Tongue (tissue), 2 donors: ENCODE results near the gene ATXN7L2. TPM values are rescaled to one million over a fixed set of nuclear protein-coding genes. Genes with fewer than 3 reads are reported as not detected.
A peak's percentile ranks its signal among the peaks of the same experiment; 100 is the strongest.
"Not testable (repeated sequence)": the region's sequence is repeated elsewhere in the genome, so short reads cannot be mapped to it uniquely, and the experiment has no call there.

ENCODE experiments used
- DNase-seq: peaks from one replicate; pipeline ENCODE4 v3.0.0-alpha.2; 2015
- total RNA-seq: library from RNA; depleted of rRNA; stranded (reverse); fragments of >200 nt; gene quantifications from one replicate; pipeline ENCODE4 v1.2.3, GENCODE V29; 2014

Gene ATXN7L2, protein sequence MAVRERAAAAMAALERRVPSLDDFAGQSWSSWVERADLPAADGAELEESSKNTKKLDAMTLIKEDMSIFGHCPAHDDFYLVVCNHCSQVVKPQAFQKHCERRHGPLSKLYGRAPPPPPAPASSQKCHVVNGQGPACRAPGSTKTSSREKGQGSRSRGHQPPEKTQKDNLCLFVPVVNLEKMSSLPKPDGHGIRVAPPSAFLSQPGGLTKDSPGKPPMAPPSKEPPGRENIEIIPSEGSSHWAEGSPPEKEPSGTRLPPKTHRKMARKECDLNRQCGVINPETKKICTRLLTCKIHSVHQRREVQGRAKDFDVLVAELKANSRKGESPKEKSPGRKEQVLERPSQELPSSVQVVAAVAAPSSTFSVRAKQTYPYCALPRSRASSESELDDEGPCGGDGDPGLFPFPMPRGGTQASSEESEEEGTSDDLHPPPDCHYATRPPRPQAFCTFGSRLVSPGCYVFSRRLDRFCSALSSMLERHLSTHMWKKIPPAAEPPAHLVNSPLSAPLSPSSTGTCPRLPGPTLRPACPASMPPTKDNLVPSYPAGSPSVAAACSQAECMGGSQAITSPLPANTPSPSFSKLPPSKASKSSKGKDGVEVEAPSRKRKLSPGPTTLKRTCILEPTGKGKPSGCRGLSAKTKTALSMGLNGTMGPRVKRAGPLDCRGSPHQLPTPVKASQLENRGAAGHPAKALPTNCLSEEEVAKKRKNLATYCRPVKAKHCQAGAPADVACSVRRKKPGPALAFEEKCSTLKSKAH
- 2.2 TPM for total RNA-seq

GRCh38 chr1:109483672-109484518 lies at the start of gene ATXN7L2:
ATXN7L2 (plus strand) TSS chr1:109483905; CDS start chr1:109483954, 49 bp downstream.
- DNase-seq = peak; percentile 97

DNA sequence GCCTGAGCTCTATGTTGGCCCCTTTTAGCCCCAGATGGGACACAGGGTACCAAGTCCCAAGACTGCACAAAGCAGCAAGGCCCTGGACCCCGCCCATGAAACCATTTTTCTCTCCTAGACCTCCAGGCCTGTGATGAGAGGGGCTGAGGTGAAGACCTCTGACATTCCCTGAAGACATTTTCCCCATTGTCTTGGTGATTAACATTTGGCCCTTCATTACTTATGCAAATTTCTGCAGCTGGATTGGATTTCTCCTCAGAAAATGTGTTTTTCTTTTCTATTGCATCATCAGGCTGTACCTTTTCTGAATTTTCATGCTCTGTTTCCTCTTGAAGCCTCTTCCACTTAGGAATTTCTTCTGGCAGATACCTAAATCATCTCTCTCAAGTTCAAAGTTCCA lies 49.2 kb upstream of the ATXN7L2 start:
- DNase-seq = no peak

DNA sequence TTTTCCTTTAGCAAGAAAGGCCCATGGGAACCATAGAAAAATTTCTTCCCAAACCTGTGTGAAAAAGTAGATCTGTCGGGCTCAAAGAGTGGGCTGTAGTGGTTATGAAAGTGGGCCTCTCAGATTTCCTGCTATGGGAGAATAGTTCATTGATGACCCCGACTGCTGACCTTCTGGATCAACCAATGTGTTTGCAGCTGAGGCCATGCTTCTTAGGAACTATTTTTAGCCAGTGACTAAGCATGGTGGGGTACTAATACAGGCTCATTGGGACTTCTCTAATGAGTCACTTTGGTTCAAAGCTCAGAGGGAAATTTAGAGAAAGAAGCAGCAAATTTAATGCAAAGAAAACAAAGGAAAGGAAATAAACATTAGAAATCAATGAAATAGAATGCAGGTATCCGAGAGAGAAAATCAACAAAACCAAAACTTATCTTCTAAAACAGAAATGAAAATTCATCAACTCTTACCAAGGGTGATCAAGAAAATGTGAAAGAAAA lies 44.9 kb upstream of the ATXN7L2 start:
- DNase-seq = no peak

GRCh38 chr1:109441069-109441468 lies 42.6 kb upstream of the ATXN7L2 start:
- no peak for DNase-seq

GRCh38 chr1:109443476-109443875 lies 40.2 kb upstream of the ATXN7L2 start:
- DNase-seq = no peak

DNA sequence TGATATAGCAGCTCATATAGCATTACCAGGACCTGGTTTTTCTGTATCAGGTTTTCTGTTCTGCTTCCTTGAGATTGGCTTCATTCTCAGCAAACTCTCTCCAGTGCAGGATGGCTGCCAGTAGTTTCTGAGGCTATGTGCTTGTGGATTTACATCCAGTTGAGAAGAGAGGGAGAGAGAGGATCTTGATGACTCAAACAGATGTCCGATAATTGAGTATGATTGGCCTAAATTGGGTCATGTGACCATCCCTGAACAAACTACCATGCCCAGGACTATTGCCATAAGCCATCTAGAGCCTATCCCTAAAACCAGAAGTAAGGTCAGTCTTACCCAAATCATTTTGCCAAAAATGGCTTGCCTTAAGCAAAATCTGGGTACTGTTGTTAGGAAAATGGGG lies 39.4 kb upstream of the ATXN7L2 start:
- DNase-seq = no peak

- not testable (repeated sequence) for DNase-seq
These were observed 37.6 kb upstream of the ATXN7L2 start for GRCh38 chr1:109445949-109446695.

- DNase-seq = no peak
These were observed 36.2 kb upstream of the ATXN7L2 start for GRCh38 chr1:109447524-109447923.

DNA sequence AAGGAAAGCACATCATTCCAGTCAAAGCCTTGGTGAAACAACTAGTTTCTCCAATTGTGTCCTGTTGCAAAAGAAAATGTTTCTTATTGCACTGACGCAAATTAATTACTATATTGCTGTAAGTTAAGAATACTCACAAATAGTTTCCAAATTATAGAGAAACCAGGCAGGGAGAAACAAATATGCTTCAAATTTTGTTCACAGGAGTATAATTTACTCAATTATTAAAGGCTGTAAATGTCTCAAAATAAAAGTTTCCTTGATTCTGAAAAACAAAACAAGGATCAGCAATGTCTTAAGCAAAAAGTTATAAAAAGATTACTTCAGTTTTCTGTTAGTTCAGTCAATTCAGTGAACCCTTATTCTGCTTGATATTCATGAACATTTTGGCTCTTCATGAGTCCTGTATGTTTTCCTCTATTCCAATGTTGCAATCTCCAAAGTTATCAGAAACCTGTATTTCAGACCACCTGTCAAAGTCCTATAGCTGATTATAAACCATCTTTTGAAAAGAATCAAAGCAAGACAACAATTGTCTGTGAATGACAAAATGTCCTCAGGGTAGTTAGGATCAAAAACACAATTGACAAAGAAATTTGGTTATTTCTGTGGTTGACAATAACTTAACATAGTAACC lies 29.1 kb upstream of the ATXN7L2 start:
- DNase-seq = no peak

DNA sequence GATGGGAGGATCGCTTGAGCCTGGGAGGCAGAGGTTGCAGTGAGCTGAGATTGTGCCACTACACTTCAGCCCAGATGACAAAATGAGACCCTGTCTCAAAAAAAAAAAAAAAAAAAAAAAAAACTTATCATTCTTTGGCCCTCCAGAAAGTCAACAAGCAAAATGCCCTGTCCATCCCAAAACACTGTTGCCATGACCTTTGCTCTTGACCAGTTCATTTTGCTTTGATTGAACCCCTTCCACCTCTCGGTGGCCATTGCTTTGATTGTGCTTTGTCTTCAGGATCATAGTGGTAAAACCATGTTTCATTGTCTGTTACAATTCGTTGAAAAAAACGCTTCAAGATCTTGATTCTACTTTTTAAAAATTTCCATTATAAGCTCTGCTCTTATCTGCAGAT lies 25.9 kb upstream of the ATXN7L2 start:
- DNase-seq = no peak

DNA sequence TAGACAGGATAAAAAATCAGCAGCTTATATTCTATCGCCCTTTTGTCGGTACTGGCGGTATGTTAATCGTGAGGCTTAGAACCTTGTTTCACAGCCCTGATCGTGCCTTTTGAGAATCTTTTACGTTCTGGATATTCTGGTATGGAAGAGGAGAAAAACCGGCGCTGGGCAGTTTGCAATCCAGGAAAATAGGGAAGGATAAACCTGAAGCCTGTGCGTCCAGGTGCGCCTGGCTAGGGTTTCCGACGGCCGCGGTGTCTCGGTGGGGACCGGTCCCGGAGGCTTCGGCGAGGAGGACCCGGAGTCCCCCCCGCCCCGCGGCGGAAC lies 17.6 kb upstream of the ATXN7L2 start:
- no peak for DNase-seq

DNA sequence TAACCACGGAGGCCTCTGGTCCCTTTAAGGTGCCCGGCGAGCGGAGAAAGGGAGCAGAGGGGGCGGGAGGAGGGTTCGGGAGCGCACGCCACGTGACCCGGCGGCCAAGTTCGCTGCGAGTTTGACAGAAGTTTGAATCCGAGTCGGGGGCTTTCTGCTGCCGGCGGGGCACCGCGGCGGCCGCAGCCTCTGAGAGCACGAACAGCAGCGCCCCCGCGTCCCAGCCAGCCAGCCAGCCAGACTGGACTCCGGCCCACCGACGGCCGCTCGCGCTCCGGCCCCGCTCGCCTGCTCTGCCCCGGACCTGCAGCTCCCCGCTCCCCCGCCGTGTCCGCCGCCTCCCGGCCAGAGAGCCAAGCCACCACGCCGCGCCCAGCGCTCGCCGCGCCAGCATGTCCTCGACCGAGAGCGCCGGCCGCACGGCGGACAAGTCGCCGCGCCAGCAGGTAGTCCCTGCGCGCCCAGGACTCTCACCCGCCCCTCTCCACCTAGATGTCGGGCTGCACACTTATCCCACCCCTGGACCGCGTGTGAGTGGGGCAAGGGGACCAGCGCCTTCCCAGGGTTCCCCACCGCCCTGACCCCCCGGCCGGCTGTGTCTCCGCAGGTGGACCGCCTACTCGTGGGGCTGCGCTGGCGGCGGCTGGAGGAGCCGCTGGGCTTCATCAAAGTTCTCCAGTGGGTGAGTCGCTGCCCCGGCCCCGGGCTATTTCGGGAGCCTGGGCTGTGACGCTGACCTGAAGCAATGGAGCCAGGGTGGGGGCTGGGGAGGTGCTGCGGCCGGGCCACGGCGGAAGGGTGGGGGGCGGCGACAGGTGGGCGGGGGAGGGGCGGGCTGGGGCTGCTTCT lies 17.0 kb upstream of the ATXN7L2 start, which contains the start of gene SYPL2:
SYPL2 (plus strand) TSS at position 95 of the 849 bp plus-strand sequence; CDS start at position 393, 298 bp downstream.
- DNase-seq = peak; percentile 69

GRCh38 chr1:109467301-109467777 lies 16.4 kb upstream of the ATXN7L2 start:
- DNase-seq = no peak

GRCh38 chr1:109468061-109468460 lies 15.6 kb upstream of the ATXN7L2 start:
- DNase-seq = no peak

GRCh38 chr1:109468903-109469302 lies 14.8 kb upstream of the ATXN7L2 start:
- no peak for DNase-seq

DNA sequence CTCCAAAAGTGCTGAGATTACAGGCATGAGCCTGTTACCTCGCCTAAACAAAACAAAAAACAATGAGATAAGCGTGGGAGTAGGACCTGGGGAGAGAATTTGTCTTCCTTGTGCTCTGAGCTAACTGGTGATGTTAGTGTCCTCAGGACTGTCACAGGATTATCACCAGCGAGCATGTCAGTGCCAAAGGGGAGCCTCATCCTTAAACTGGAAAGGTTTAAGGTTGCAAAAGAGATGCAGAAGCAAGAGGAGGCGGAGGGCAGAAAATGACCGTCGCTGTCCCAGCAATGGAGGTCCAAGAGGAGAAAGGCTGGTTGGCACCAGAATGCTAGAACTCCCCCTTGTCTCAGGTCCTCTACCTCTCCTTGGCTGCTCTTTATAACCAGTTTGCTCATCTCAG lies 13.5 kb upstream of the ATXN7L2 start:
- DNase-seq = no peak

- DNase-seq = no peak
These were observed 10.9 kb upstream of the ATXN7L2 start for GRCh38 chr1:109472779-109473178.

DNA sequence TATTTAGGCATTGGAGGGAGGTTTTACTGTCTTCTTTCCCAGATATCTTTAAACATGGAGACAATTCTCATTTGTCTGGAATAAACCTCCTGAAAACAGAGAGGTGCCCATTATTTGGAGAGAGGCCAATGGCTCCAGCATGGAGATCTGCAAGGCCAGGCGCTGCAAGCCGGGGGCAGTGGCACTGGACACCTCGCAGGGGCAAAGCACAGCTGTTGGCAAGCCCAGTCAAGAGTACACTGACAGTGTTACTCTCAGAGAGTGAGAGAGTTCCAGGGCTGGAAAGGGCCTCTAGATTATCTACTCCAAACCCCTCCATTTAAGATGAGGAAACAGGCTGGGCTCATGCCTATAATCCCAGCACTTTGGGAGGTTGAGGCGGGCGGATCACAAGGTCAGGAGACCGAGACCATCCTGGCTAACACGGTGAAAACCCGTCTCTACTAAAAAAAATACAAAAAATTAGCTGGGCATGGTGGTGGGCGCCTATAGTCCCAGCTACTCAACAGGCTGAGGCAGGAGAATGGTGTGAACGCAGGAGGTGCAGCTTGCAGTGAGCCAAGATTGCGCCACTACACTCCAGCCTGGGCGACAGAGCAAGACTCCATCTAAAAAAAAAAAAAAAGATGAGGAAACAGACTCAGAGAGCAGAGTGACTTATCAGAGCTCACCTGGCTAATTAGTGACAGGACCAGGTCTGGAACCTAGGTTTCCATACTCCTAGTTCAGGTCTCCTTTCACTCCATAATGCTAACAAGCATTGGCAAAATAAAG lies 10.2 kb upstream of the ATXN7L2 start:
- DNase-seq = not testable (repeated sequence)

- DNase-seq = no peak
These were observed 9.0 kb upstream of the ATXN7L2 start for GRCh38 chr1:109474697-109475096.
